ENCODE data around the gene SLAMF9. TPM values are rescaled to one million over a fixed set of nuclear protein-coding genes. Genes with fewer than 3 reads are reported as not detected.

The SLAMF9 gene
- total RNA-seq, 1 donor from 2014 or later: 0.43 TPM

DNA sequence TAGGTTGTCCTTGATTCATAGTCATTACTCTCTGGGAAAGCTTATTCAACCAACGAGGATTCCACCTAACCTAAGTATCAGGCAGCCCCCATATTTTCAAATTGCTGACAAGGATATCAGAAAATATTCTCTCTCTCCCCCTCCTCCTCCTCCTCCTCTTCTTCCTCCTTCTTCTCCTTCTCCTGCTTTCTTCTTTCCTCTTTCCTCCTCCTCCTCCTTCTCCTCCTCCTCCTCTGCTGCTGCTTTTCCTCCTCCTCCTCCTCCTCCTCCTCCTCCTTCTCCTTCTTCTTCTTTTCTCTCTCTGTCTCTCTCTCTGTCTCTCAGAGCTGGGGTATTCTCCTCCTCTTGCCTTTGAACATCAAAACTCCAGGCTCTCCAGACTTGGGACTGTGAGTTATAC lies 6.1 kb downstream of the SLAMF9 start:
- no peaks in the 10 kb centered on the region for H3K36me3 ChIP-seq (ENCODE audit: insufficient read depth, low read length)
- Mint-ChIP-seq H3K27me3 (ENCODE audit: low read depth, unreplicated experiment) (peaks cover 46% of the 10 kb centered on the region), H3K4me3 (ENCODE audit: unreplicated experiment) (no peak overlapping the region), H3K27ac (ENCODE audit: unreplicated experiment) (no peak overlapping the region), H3K9me3 (ENCODE audit: unreplicated experiment) (no peaks in the 10 kb centered on the region), H3K36me3 (ENCODE audit: low read depth, unreplicated experiment) (no peaks in the 10 kb centered on the region), H3K4me1 (ENCODE audit: low read depth, unreplicated experiment) (peaks cover 13% of the 10 kb centered on the region)
- no peaks in the 10 kb centered on the region for H3K79me2 ChIP-seq (ENCODE audit: insufficient read depth, low read length)
- no peak overlapping the region for H2AFZ ChIP-seq (ENCODE audit: low read depth, low read length)
- DNase-seq (ENCODE audit: low read depth) (no peak), FAIRE-seq (no peak)
- TF ChIP-seq EZH2 (IDR thresholded peaks at IDR 0.05; ENCODE audit: insufficient read depth, low read length): no peak
- TF ChIP-seq, protein P1, sequence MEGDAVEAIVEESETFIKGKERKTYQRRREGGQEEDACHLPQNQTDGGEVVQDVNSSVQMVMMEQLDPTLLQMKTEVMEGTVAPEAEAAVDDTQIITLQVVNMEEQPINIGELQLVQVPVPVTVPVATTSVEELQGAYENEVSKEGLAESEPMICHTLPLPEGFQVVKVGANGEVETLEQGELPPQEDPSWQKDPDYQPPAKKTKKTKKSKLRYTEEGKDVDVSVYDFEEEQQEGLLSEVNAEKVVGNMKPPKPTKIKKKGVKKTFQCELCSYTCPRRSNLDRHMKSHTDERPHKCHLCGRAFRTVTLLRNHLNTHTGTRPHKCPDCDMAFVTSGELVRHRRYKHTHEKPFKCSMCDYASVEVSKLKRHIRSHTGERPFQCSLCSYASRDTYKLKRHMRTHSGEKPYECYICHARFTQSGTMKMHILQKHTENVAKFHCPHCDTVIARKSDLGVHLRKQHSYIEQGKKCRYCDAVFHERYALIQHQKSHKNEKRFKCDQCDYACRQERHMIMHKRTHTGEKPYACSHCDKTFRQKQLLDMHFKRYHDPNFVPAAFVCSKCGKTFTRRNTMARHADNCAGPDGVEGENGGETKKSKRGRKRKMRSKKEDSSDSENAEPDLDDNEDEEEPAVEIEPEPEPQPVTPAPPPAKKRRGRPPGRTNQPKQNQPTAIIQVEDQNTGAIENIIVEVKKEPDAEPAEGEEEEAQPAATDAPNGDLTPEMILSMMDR (IDR thresholded peaks at IDR 0.05; ENCODE audit: insufficient read depth, low read depth, low read length): no peak
- H3K27ac ChIP-seq (ENCODE audit: low read depth, low read length): no peak overlapping the region
- H3K4me2 ChIP-seq (ENCODE audit: low read length): no peak overlapping the region
- peaks cover 12% of the 10 kb centered on the region for H3K27me3 ChIP-seq (ENCODE audit: insufficient read depth, low read length)
- H3K4me1 ChIP-seq (ENCODE audit: insufficient read depth, low read length): peaks cover 14% of the 10 kb centered on the region
- H3K9me3 ChIP-seq (ENCODE audit: insufficient read depth, low read depth, low read length): no peaks in the 10 kb centered on the region
- no peak overlapping the region for H3K4me3 ChIP-seq (ENCODE audit: insufficient read depth, low read depth, low read length)
- no peak overlapping the region for H3K9ac ChIP-seq (ENCODE audit: low read length)
- H4K20me1 ChIP-seq (ENCODE audit: insufficient read depth, low read length): no peaks in the 10 kb centered on the region

DNA sequence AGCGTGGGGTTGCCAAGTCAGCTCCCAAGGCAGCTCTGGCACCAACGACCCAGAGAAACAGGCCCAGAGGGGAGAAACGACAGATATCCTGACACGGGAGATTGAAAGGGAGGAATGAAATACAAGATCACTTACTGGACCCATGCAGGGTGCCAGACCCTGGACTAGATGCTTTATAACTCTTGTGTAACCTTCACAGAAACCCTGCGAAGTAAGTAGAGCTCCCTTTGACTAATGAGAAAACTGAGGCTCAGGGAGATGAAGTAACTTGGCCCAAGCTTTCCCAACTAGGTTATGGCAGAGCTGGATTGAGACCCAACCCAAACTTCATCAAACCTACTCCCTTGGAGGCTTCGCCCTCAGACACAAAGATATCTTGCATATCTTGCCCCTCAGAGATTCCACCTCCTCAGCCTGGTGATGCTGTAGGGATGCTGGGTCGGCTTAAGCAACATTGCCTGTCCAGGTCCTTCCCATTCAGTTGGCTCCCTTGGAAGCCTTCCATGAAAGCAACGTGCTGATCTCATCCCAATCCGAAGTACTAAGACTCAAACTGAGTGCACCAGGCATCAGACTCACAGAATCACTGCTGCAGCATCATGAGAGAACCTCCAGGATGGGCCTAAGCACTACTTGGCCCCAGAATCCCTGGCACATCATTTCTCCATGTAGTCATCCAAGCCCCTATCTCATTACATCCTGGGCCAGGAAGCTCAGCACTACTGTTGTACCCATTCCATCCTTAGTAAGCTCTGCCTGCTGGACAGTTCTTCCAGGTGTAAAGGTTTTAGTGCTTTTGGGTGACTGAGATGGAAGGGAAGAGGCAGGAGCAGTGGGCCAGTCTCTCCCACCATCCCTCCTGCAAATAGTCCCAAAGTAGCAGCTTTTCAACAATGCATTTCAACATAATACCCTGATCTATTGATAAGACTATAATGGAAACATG lies 7.5 kb downstream of the SLAMF9 start:
- Histone ChIP-seq H3K27me3 (ENCODE audit: insufficient read depth, low read length) (peaks cover 12% of the 10 kb centered on the region), H3K4me3 (ENCODE audit: insufficient read depth, low read depth, low read length) (no peak overlapping the region), H3K9ac (ENCODE audit: low read length) (no peak overlapping the region), H4K20me1 (ENCODE audit: insufficient read depth, low read length) (no peaks in the 10 kb centered on the region), H3K79me2 (ENCODE audit: insufficient read depth, low read length) (no peaks in the 10 kb centered on the region), H3K27ac (ENCODE audit: low read depth, low read length) (no peak overlapping the region), H3K36me3 (ENCODE audit: insufficient read depth, low read length) (no peaks in the 10 kb centered on the region), H3K9me3 (ENCODE audit: insufficient read depth, low read depth, low read length) (no peaks in the 10 kb centered on the region), H2AFZ (ENCODE audit: low read depth, low read length) (peak overlapping the region; percentile 84), H3K4me1 (ENCODE audit: insufficient read depth, low read length) (peaks cover 14% of the 10 kb centered on the region), H3K4me2 (ENCODE audit: low read length) (peak overlapping the region; percentile 99)
- Mint-ChIP-seq H3K4me1 (ENCODE audit: low read depth, unreplicated experiment) (peaks cover 13% of the 10 kb centered on the region), H3K36me3 (ENCODE audit: low read depth, unreplicated experiment) (no peaks in the 10 kb centered on the region), H3K27me3 (ENCODE audit: low read depth, unreplicated experiment) (peaks cover 53% of the 10 kb centered on the region), H3K27ac (ENCODE audit: unreplicated experiment) (no peak overlapping the region), H3K9me3 (ENCODE audit: unreplicated experiment) (no peaks in the 10 kb centered on the region), H3K4me3 (ENCODE audit: unreplicated experiment) (peak overlapping the region; percentile 71)
- DNase-seq (ENCODE audit: low read depth) (no peak), FAIRE-seq (no peak)
- TF ChIP-seq EZH2 (IDR thresholded peaks at IDR 0.05; ENCODE audit: insufficient read depth, low read length): no peak
- TF ChIP-seq, protein P1 (IDR thresholded peaks at IDR 0.05; ENCODE audit: insufficient read depth, low read depth, low read length): no peak

Data from astrocyte (in vitro differentiated cells and primary cell).